Measurements from ENCODE around the gene CPNE5. TPM values are rescaled to one million over a fixed set of nuclear protein-coding genes. Genes with fewer than 3 reads are reported as not detected.
A peak's percentile ranks its signal among the peaks of the same experiment; 100 is the strongest.

Gene CPNE5
- total RNA-seq, 1 donor from 2014 or later, result not detected

DNA sequence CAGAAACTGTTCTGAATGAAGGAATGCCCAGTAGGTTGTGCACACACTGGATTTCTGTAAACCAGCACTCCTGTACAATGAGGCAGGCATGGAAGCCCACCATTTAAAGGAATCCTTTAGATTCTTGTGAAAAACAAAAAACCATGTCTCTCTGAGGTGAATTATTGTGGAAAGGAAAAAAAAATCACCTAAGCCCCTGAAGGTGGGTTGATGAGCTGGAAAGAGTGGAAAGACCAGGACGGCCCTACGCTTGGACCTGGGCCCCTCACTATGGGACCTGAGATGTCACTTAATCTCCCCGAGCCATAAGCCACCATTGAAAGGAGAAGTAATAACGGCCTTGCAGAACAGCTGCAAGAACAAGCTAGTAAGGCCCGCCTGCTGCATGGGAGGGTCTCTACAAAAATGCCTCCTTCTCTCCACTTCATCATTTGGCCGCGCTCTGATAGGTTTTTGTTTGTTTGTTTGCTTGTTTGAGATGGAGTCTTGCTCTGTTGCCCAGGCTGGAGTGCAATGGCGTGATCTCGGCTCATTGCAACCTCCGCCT, 72.8 kb downstream of the CPNE5 start:
- H3K9me3 Mint-ChIP-seq (ENCODE audit: low read depth), result no peaks in the 10 kb centered on the region
- no peak for DNase-seq (ENCODE audit: low spot score)
- H3K4me1 Mint-ChIP-seq (ENCODE audit: low read depth), result peaks cover 25% of the 10 kb centered on the region
- no peak overlapping the region for H3K27ac Mint-ChIP-seq (ENCODE audit: unreplicated experiment)
- TF ChIP-seq, protein P1, sequence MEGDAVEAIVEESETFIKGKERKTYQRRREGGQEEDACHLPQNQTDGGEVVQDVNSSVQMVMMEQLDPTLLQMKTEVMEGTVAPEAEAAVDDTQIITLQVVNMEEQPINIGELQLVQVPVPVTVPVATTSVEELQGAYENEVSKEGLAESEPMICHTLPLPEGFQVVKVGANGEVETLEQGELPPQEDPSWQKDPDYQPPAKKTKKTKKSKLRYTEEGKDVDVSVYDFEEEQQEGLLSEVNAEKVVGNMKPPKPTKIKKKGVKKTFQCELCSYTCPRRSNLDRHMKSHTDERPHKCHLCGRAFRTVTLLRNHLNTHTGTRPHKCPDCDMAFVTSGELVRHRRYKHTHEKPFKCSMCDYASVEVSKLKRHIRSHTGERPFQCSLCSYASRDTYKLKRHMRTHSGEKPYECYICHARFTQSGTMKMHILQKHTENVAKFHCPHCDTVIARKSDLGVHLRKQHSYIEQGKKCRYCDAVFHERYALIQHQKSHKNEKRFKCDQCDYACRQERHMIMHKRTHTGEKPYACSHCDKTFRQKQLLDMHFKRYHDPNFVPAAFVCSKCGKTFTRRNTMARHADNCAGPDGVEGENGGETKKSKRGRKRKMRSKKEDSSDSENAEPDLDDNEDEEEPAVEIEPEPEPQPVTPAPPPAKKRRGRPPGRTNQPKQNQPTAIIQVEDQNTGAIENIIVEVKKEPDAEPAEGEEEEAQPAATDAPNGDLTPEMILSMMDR (IDR thresholded peaks at IDR 0.05), result peak; percentile 34
- H3K36me3 Mint-ChIP-seq (ENCODE audit: low read depth), result no peaks in the 10 kb centered on the region
- no peaks in the 10 kb centered on the region for H3K27me3 Mint-ChIP-seq (ENCODE audit: low read depth)
- no peak overlapping the region for H3K4me3 Mint-ChIP-seq (ENCODE audit: unreplicated experiment)

GRCh38 chr6:36765594-36766398, 73.4 kb downstream of the CPNE5 start:
- TF ChIP-seq, protein P1 (IDR thresholded peaks at IDR 0.05), result peak; percentile 91

GRCh38 chr6:36765190-36765589, 74.1 kb downstream of the CPNE5 start:
- Mint-ChIP-seq H3K36me3 (ENCODE audit: low read depth) (no peaks in the 10 kb centered on the region), H3K27ac (ENCODE audit: unreplicated experiment) (no peak overlapping the region), H3K27me3 (ENCODE audit: low read depth) (no peaks in the 10 kb centered on the region), H3K9me3 (ENCODE audit: low read depth) (no peaks in the 10 kb centered on the region), H3K4me3 (ENCODE audit: unreplicated experiment) (no peak overlapping the region), H3K4me1 (ENCODE audit: low read depth) (peaks cover 21% of the 10 kb centered on the region)
- DNase-seq (ENCODE audit: low spot score), result no peak
- TF ChIP-seq, protein P1 (IDR thresholded peaks at IDR 0.05), result no peak

More at GRCh38 chr6:36765594-36766398, 73.4 kb downstream of the CPNE5 start:
- Mint-ChIP-seq H3K4me3 (ENCODE audit: unreplicated experiment) (no peak overlapping the region), H3K27me3 (ENCODE audit: low read depth) (no peaks in the 10 kb centered on the region), H3K36me3 (ENCODE audit: low read depth) (no peaks in the 10 kb centered on the region), H3K27ac (ENCODE audit: unreplicated experiment) (no peak overlapping the region), H3K4me1 (ENCODE audit: low read depth) (peaks cover 25% of the 10 kb centered on the region), H3K9me3 (ENCODE audit: low read depth) (no peaks in the 10 kb centered on the region)
- no peak for DNase-seq (ENCODE audit: low spot score)

- TF ChIP-seq, protein P1 (IDR thresholded peaks at IDR 0.05), result no peak
- H3K4me3 Mint-ChIP-seq (ENCODE audit: unreplicated experiment), result no peak overlapping the region
These were observed 77.1 kb downstream of the CPNE5 start for GRCh38 chr6:36762123-36762522.

DNA sequence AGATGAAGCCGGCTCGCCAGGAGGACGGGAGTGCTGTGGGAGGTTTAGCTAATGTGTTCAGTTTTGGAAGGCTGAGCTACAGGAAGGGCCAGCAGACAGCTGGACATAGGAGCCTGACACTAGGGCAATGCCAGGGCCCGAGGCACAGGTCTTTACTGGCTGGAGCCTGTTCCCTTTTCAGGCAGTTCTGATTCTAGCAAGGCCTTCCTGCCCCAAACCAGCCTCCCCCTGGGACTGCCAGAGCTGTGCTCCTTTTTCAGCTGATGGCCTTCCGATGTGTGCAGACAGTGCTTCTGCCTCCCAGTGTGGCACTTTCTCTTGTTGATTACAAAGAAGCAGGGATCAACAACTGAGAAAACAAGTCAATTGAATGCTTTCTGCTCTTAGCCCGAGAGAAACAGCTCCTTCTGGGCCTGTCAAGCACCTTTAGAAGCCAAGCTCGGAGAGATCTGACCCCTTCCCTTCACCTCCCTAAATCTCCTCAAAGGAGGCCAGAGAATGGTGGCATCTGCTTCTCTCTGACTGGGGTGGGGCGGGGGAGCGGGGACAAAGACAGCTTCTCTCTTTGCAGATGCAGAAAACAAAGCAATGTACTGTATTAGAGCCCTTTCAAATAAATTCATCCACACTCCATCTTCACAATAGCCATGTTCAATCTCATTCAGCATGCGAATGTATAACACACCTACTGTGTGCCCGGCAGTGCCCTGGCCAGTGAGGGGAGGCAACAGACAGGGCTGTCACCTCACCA, 78.4 kb downstream of the CPNE5 start:
- no peak overlapping the region for H3K27ac Mint-ChIP-seq (ENCODE audit: unreplicated experiment)
- H3K27me3 Mint-ChIP-seq (ENCODE audit: low read depth), result no peaks in the 10 kb centered on the region
- H3K9me3 Mint-ChIP-seq (ENCODE audit: low read depth), result no peaks in the 10 kb centered on the region
- peaks cover 3% of the 10 kb centered on the region for H3K4me1 Mint-ChIP-seq (ENCODE audit: low read depth)
- H3K4me3 Mint-ChIP-seq (ENCODE audit: unreplicated experiment), result no peak overlapping the region
- H3K36me3 Mint-ChIP-seq (ENCODE audit: low read depth), result no peaks in the 10 kb centered on the region
- TF ChIP-seq, protein P1 (IDR thresholded peaks at IDR 0.05), result no peak
- no peak for DNase-seq (ENCODE audit: low spot score)

More at GRCh38 chr6:36762123-36762522, 77.1 kb downstream of the CPNE5 start:
- no peaks in the 10 kb centered on the region for H3K27me3 Mint-ChIP-seq (ENCODE audit: low read depth)
- no peaks in the 10 kb centered on the region for H3K36me3 Mint-ChIP-seq (ENCODE audit: low read depth)
- H3K9me3 Mint-ChIP-seq (ENCODE audit: low read depth), result no peaks in the 10 kb centered on the region
- no peak for DNase-seq (ENCODE audit: low spot score)
- peaks cover 7% of the 10 kb centered on the region for H3K4me1 Mint-ChIP-seq (ENCODE audit: low read depth)
- H3K27ac Mint-ChIP-seq (ENCODE audit: unreplicated experiment), result no peak overlapping the region
